ENCODE results near the gene EFNA2.

The EFNA2 gene

GRCh38 chr19:1251330-1252220 lies 34.1 kb upstream of the EFNA2 start:
- Histone ChIP-seq H3K79me2 (ENCODE audit: insufficient read depth, low read length) (peaks cover 27% of the 10 kb centered on the region), H4K20me1 (ENCODE audit: low read depth, low read length) (no peaks in the 10 kb centered on the region), H2AFZ (ENCODE audit: low read depth, low read length, severe bottlenecking) (no peak overlapping the region), H3F3A (ENCODE audit: insufficient read depth) (peaks cover 20% of the 10 kb centered on the region; the same call in 1 of the 2 replicates), H3K9me2 (replicated peaks; ENCODE audit: insufficient read depth, low read length) (no peaks in the 10 kb centered on the region), H3K4me3 (ENCODE audit: insufficient read depth, low read length, poor library complexity, severe bottlenecking) (peak overlapping the region; percentile 99), H3K27me3 (ENCODE audit: low read length) (no peaks in the 10 kb centered on the region), H3K4me2 (ENCODE audit: low read depth, low read length, poor library complexity, severe bottlenecking) (peak overlapping the region; percentile 85), H3K9me3 (ENCODE audit: insufficient read depth, low read length) (no peaks in the 10 kb centered on the region), H3K9ac (ENCODE audit: low read length) (peak overlapping the region; percentile 98), H3K36me3 (ENCODE audit: low read length) (no peaks in the 10 kb centered on the region), H3K27ac (ENCODE audit: low read depth, low read length) (peak overlapping the region; percentile 92)
- no peak for TF ChIP-seq EZH2phosphoT487 (conservative IDR thresholded peaks at IDR 0.05; ENCODE audit: low read length)
- no peak for TF ChIP-seq CTCF (IDR thresholded peaks at IDR 0.05; ENCODE audit: insufficient read depth, low read length, poor library complexity, severe bottlenecking)

GRCh38 chr19:1252221-1252820 lies 33.4 kb upstream of the EFNA2 start:
- Histone ChIP-seq H4K20me1 (ENCODE audit: low read depth, low read length) (no peaks in the 10 kb centered on the region), H3K4me2 (ENCODE audit: low read depth, low read length, poor library complexity, severe bottlenecking) (peak overlapping the region; percentile 85), H3K36me3 (ENCODE audit: low read length) (no peaks in the 10 kb centered on the region), H3F3A (ENCODE audit: insufficient read depth) (peaks cover 21% of the 10 kb centered on the region), H3K27ac (ENCODE audit: low read depth, low read length) (peak overlapping the region; percentile 92), H3K9ac (ENCODE audit: low read length) (peak overlapping the region; percentile 98), H3K79me2 (ENCODE audit: insufficient read depth, low read length) (peaks cover 27% of the 10 kb centered on the region), H3K9me2 (replicated peaks; ENCODE audit: insufficient read depth, low read length) (no peaks in the 10 kb centered on the region), H3K27me3 (ENCODE audit: low read length) (no peaks in the 10 kb centered on the region), H3K4me3 (ENCODE audit: insufficient read depth, low read length, poor library complexity, severe bottlenecking) (peak overlapping the region; percentile 99), H3K9me3 (ENCODE audit: insufficient read depth, low read length) (no peaks in the 10 kb centered on the region), H2AFZ (ENCODE audit: low read depth, low read length, severe bottlenecking) (no peak overlapping the region)
- TF ChIP-seq CTCF (IDR thresholded peaks at IDR 0.05; ENCODE audit: insufficient read depth, low read length, poor library complexity, severe bottlenecking) (no peak), EZH2phosphoT487 (conservative IDR thresholded peaks at IDR 0.05; ENCODE audit: low read length) (no peak)

- Histone ChIP-seq H4K20me1 (ENCODE audit: low read depth, low read length) (no peaks in the 10 kb centered on the region), H3K9ac (ENCODE audit: low read length) (peak overlapping the region; percentile 98), H3K36me3 (ENCODE audit: low read length) (no peaks in the 10 kb centered on the region), H3K9me3 (ENCODE audit: insufficient read depth, low read length) (no peaks in the 10 kb centered on the region), H3K9me2 (replicated peaks; ENCODE audit: insufficient read depth, low read length) (no peaks in the 10 kb centered on the region), H3K4me3 (ENCODE audit: insufficient read depth, low read length, poor library complexity, severe bottlenecking) (peak overlapping the region; percentile 99), H3K27me3 (ENCODE audit: low read length) (no peaks in the 10 kb centered on the region), H3K27ac (ENCODE audit: low read depth, low read length) (peak overlapping the region; percentile 92), H2AFZ (ENCODE audit: low read depth, low read length, severe bottlenecking) (no peak overlapping the region), H3K4me2 (ENCODE audit: low read depth, low read length, poor library complexity, severe bottlenecking) (peak overlapping the region; percentile 85), H3K79me2 (ENCODE audit: insufficient read depth, low read length) (peaks cover 27% of the 10 kb centered on the region), H3F3A (ENCODE audit: insufficient read depth) (peaks cover 21% of the 10 kb centered on the region)
- no peak for TF ChIP-seq CTCF (IDR thresholded peaks at IDR 0.05; ENCODE audit: insufficient read depth, low read length, poor library complexity, severe bottlenecking)
- TF ChIP-seq EZH2phosphoT487 (conservative IDR thresholded peaks at IDR 0.05; ENCODE audit: low read length), result no peak
These were observed 32.7 kb upstream of the EFNA2 start for GRCh38 chr19:1252821-1253513.

All from SU-DHL-6 (cell line).